CD4-positive, alpha-beta T cell treated with Interleukin-2 at 100 ng/mL for 4 hours (primary cell): ENCODE data around the gene MLC1.
"Not testable (repeated sequence)": the region's sequence is repeated elsewhere in the genome, so short reads cannot be mapped to it uniquely, and the experiment has no call there.

Source experiments
- DNase-seq: peaks from one replicate; pipeline ENCODE4 v3.0.0-alpha.2; 2020; ENCODE audit warnings: low spot score

MLC1 gene

GRCh38 chr22:50102946-50103345 is 17.7 kb upstream of the MLC1 start:
- DNase-seq, result no peak

- DNase-seq, result no peak
These were observed 16.8 kb upstream of the MLC1 start for GRCh38 chr22:50101870-50102565.

- no peak for DNase-seq
These were observed 12.8 kb upstream of the MLC1 start for GRCh38 chr22:50098052-50098451.

- DNase-seq, result no peak
These were observed 7.1 kb upstream of the MLC1 start for GRCh38 chr22:50092342-50092741.

GRCh38 chr22:50091092-50091768 is 6.0 kb upstream of the MLC1 start:
- DNase-seq, result no peak

GRCh38 chr22:50090412-50090714 is 5.1 kb upstream of the MLC1 start:
- DNase-seq, result no peak

- peak; percentile 22 for DNase-seq
These were observed 4.6 kb upstream of the MLC1 start, which contains the start of gene MOV10L1 for GRCh38 chr22:50089682-50090411. Gene MOV10L1 (plus strand): TSS chr22:50090006. CDS start chr22:50090089, 83 bp downstream.

GRCh38 chr22:50089231-50089630 is 4.0 kb upstream of the MLC1 start:
- no peak for DNase-seq

GRCh38 chr22:50088096-50088495 is 2.9 kb upstream of the MLC1 start:
- DNase-seq, result no peak

GRCh38 chr22:50087646-50088045 is 2.4 kb upstream of the MLC1 start:
- DNase-seq, result no peak

GRCh38 chr22:50086975-50087374 is 1.7 kb upstream of the MLC1 start:
- DNase-seq, result not testable (repeated sequence)

- no peak for DNase-seq
These were observed 1.3 kb upstream of the MLC1 start for GRCh38 chr22:50086526-50086925.

- DNase-seq, result no peak
These were observed 608 bp downstream of the MLC1 start for GRCh38 chr22:50084614-50085021.

- no peak for DNase-seq
These were observed 1.1 kb downstream of the MLC1 start for GRCh38 chr22:50084080-50084477.

GRCh38 chr22:50083462-50084079 is 1.7 kb downstream of the MLC1 start:
- DNase-seq, result no peak

- DNase-seq, result no peak
These were observed 2.2 kb downstream of the MLC1 start for GRCh38 chr22:50082961-50083461.

GRCh38 chr22:50082197-50082715 is 3.0 kb downstream of the MLC1 start:
- no peak for DNase-seq

GRCh38 chr22:50081426-50082196 is 3.6 kb downstream of the MLC1 start:
- no peak for DNase-seq

- DNase-seq, result no peak
These were observed 5.2 kb downstream of the MLC1 start for GRCh38 chr22:50080077-50080465.

GRCh38 chr22:50078761-50079160 is 6.5 kb downstream of the MLC1 start:
- DNase-seq, result no peak

- DNase-seq, result no peak
These were observed 7.0 kb downstream of the MLC1 start for GRCh38 chr22:50078246-50078645.
